ENCODE measurements around the gene CLEC10A.

CLEC10A gene

DNA sequence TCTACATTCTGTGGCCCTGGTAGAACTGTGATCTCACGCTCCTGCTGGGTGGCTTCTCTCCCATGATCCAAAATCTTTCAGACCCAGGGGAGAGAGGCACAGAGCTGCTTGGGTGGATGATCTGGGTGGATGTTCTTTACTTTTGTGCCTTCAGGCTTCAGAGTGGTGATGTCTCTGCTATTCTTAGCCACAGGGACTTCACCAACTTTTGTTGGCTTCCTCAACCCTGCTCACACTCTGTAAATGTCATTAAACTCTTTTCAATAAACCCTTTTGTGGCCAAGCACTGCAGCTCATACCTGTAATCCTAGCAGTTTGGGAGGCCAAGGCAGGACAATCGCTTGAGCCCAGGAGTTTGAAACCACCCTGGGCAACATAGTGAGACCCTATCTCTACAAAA, 7.6 kb downstream of the CLEC10A start:
- Histone ChIP-seq H3K79me2 (ENCODE audit: insufficient read depth, low read length) (no peaks in the 10 kb centered on the region), H2AFZ (ENCODE audit: low read depth, low read length, severe bottlenecking) (no peak overlapping the region), H3K27ac (ENCODE audit: low read depth, low read length) (no peak overlapping the region), H3K9ac (ENCODE audit: low read length) (no peak overlapping the region), H4K20me1 (ENCODE audit: low read depth, low read length) (no peaks in the 10 kb centered on the region), H3K36me3 (ENCODE audit: low read length) (no peaks in the 10 kb centered on the region), H3K4me3 (ENCODE audit: insufficient read depth, low read length, poor library complexity, severe bottlenecking) (no peak overlapping the region), H3K4me2 (ENCODE audit: low read depth, low read length, poor library complexity, severe bottlenecking) (no peak overlapping the region), H3K9me3 (ENCODE audit: insufficient read depth, low read length) (no peaks in the 10 kb centered on the region), H3K9me2 (replicated peaks; ENCODE audit: insufficient read depth, low read length) (no peaks in the 10 kb centered on the region), H3K27me3 (ENCODE audit: low read length) (no peaks in the 10 kb centered on the region), H3F3A (ENCODE audit: insufficient read depth) (no peaks in the 10 kb centered on the region)
- no peak for TF ChIP-seq EZH2phosphoT487 (conservative IDR thresholded peaks at IDR 0.05; ENCODE audit: low read length)
- TF ChIP-seq, protein P1, sequence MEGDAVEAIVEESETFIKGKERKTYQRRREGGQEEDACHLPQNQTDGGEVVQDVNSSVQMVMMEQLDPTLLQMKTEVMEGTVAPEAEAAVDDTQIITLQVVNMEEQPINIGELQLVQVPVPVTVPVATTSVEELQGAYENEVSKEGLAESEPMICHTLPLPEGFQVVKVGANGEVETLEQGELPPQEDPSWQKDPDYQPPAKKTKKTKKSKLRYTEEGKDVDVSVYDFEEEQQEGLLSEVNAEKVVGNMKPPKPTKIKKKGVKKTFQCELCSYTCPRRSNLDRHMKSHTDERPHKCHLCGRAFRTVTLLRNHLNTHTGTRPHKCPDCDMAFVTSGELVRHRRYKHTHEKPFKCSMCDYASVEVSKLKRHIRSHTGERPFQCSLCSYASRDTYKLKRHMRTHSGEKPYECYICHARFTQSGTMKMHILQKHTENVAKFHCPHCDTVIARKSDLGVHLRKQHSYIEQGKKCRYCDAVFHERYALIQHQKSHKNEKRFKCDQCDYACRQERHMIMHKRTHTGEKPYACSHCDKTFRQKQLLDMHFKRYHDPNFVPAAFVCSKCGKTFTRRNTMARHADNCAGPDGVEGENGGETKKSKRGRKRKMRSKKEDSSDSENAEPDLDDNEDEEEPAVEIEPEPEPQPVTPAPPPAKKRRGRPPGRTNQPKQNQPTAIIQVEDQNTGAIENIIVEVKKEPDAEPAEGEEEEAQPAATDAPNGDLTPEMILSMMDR (IDR thresholded peaks at IDR 0.05; ENCODE audit: insufficient read depth, low read length, poor library complexity, severe bottlenecking), result no peak

DNA sequence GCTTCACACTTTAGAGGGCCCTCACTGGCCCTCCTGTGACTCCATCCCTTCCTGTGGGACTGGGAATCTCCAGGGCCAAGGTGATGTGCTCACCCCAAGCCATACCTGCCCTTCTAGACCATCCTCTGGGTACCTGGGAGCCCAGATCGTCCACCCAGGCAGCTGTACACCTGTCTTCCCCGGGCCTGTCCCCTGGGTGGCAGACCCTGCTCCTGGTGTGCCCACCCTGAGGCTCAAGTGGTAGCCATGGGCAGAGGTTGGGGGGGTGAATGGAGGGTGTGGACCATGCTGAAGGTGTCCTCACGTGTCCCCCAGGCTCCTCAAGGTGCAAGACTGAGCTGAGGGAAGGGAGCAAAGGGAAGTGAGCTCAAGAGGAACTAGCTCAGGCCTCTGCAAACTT, 9.3 kb downstream of the CLEC10A start:
- Histone ChIP-seq H3K9me2 (replicated peaks; ENCODE audit: insufficient read depth, low read length) (no peaks in the 10 kb centered on the region), H3K9me3 (ENCODE audit: insufficient read depth, low read length) (no peaks in the 10 kb centered on the region), H3K27ac (ENCODE audit: low read depth, low read length) (no peak overlapping the region), H3K79me2 (ENCODE audit: insufficient read depth, low read length) (no peaks in the 10 kb centered on the region), H4K20me1 (ENCODE audit: low read depth, low read length) (no peaks in the 10 kb centered on the region), H3F3A (ENCODE audit: insufficient read depth) (no peaks in the 10 kb centered on the region), H3K4me2 (ENCODE audit: low read depth, low read length, poor library complexity, severe bottlenecking) (no peak overlapping the region), H3K27me3 (ENCODE audit: low read length) (no peaks in the 10 kb centered on the region), H3K9ac (ENCODE audit: low read length) (no peak overlapping the region), H2AFZ (ENCODE audit: low read depth, low read length, severe bottlenecking) (no peak overlapping the region), H3K36me3 (ENCODE audit: low read length) (no peaks in the 10 kb centered on the region), H3K4me3 (ENCODE audit: insufficient read depth, low read length, poor library complexity, severe bottlenecking) (no peak overlapping the region)
- TF ChIP-seq EZH2phosphoT487 (conservative IDR thresholded peaks at IDR 0.05; ENCODE audit: low read length), result no peak
- TF ChIP-seq, protein P1 (IDR thresholded peaks at IDR 0.05; ENCODE audit: insufficient read depth, low read length, poor library complexity, severe bottlenecking), result no peak

DNA sequence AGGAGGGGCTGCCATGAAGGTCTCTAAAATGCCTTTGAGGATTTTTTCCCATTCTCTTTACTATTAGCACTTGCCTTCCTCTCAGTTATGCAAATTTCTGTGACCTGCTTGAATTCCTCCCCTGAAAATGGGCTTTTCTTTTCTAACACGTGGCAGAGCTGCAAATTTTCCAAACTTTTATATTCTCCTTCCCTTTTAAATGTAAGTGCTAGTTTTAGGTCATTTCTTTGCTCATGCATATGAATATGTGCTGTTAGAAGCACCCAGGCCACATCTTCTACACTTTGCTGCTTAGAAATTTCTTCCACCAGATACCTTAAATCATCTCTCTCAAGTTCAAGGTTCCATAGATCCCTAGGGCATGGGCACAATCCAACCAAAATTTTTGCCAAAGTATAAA, 11.8 kb downstream of the CLEC10A start:
- Histone ChIP-seq H3K27ac (ENCODE audit: low read depth, low read length) (no peak overlapping the region), H3K4me3 (ENCODE audit: insufficient read depth, low read length, poor library complexity, severe bottlenecking) (no peak overlapping the region), H3F3A (ENCODE audit: insufficient read depth) (no peaks in the 10 kb centered on the region), H4K20me1 (ENCODE audit: low read depth, low read length) (no peaks in the 10 kb centered on the region), H3K9me3 (ENCODE audit: insufficient read depth, low read length) (no peaks in the 10 kb centered on the region), H3K4me2 (ENCODE audit: low read depth, low read length, poor library complexity, severe bottlenecking) (no peak overlapping the region), H2AFZ (ENCODE audit: low read depth, low read length, severe bottlenecking) (no peak overlapping the region), H3K9me2 (replicated peaks; ENCODE audit: insufficient read depth, low read length) (no peaks in the 10 kb centered on the region), H3K9ac (ENCODE audit: low read length) (no peak overlapping the region), H3K79me2 (ENCODE audit: insufficient read depth, low read length) (no peaks in the 10 kb centered on the region), H3K27me3 (ENCODE audit: low read length) (no peaks in the 10 kb centered on the region), H3K36me3 (ENCODE audit: low read length) (no peaks in the 10 kb centered on the region)
- TF ChIP-seq, protein P1 (IDR thresholded peaks at IDR 0.05; ENCODE audit: insufficient read depth, low read length, poor library complexity, severe bottlenecking), result no peak
- no peak for TF ChIP-seq EZH2phosphoT487 (conservative IDR thresholded peaks at IDR 0.05; ENCODE audit: low read length)
